Measurements from ENCODE around the gene ENPP6. TPM values are rescaled to one million over a fixed set of nuclear protein-coding genes. Genes with fewer than 3 reads are reported as not detected.

The ENPP6 gene
- total RNA-seq, 2 experiments from 2014 or later, result not detected

DNA sequence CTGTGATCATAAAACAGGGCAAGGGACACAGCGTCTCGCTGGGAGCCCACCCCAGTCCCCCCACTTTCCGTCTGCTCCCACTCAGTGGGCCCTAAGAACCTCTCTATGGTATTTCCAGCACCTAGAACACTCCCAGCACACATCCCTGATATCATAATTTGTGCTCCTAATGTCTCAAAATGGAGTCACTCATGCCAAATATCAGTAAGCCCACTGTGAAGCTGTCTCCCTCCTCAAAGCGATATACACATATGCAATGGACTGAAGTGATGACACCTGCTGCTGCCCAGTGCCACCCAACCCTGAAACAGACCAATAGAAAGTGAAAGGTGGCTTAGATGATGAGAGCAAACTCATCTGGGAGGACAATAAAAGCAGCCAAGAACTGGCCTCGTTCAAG lies 17.9 kb downstream of the ENPP6 start:
- Histone ChIP-seq H2AFZ (ENCODE audit: low read length) (no peak overlapping the region), H4K20me1 (ENCODE audit: insufficient read depth, low read length) (no peaks in the 10 kb centered on the region), H3K4me1 (ENCODE audit: insufficient read depth, low read length, poor library complexity, severe bottlenecking) (no peaks in the 10 kb centered on the region), H3K27ac (ENCODE audit: low read depth, low read length, poor library complexity, severe bottlenecking) (no peak overlapping the region), H3K9me3 (ENCODE audit: low read length) (no peaks in the 10 kb centered on the region), H3K36me3 (ENCODE audit: insufficient read depth, low read length) (no peaks in the 10 kb centered on the region), H3K4me2 (ENCODE audit: low read length) (no peak overlapping the region), H3K79me2 (ENCODE audit: insufficient read depth, low read depth, low read length) (no peaks in the 10 kb centered on the region), H3K9me2 (ENCODE audit: insufficient read depth, low read length) (no peaks in the 10 kb centered on the region), H3K4me3 (ENCODE audit: low read depth, low read length, poor library complexity, severe bottlenecking) (no peak overlapping the region)
- ChIA-PET CTCF (ENCODE audit: unreplicated experiment) (no interaction called here), POLR2A (no interaction called here)
- BruUV-seq (replicated peaks), result no TSS peak
- intact Hi-C loops (cut with micrococcal nuclease; ENCODE audit: unreplicated experiment), result no loop called here
- no peak for DNase-seq (ENCODE audit: low spot score)
- TF ChIP-seq CTCF (conservative IDR thresholded peaks at IDR 0.05; ENCODE audit: low read length) (no peak), EZH2phosphoT487 (IDR thresholded peaks at IDR 0.05; ENCODE audit: borderline replicate concordance, low read depth, low read length) (no peak)

GRCh38 chr4:184198190-184198589 lies 19.5 kb downstream of the ENPP6 start:
- Histone ChIP-seq H3K4me2 (ENCODE audit: low read length) (no peak overlapping the region), H3K36me3 (ENCODE audit: insufficient read depth, low read length) (no peaks in the 10 kb centered on the region), H3K4me3 (ENCODE audit: low read depth, low read length, poor library complexity, severe bottlenecking) (no peak overlapping the region), H3K9me2 (ENCODE audit: insufficient read depth, low read length) (no peaks in the 10 kb centered on the region), H3K27ac (ENCODE audit: low read depth, low read length, poor library complexity, severe bottlenecking) (no peak overlapping the region), H3K79me2 (ENCODE audit: insufficient read depth, low read depth, low read length) (no peaks in the 10 kb centered on the region), H4K20me1 (ENCODE audit: insufficient read depth, low read length) (no peaks in the 10 kb centered on the region), H3K9me3 (ENCODE audit: low read length) (no peaks in the 10 kb centered on the region), H2AFZ (ENCODE audit: low read length) (no peak overlapping the region), H3K4me1 (ENCODE audit: insufficient read depth, low read length, poor library complexity, severe bottlenecking) (no peaks in the 10 kb centered on the region)
- intact Hi-C loops (cut with micrococcal nuclease; ENCODE audit: unreplicated experiment), result no loop called here
- no peak for DNase-seq (ENCODE audit: low spot score)
- TF ChIP-seq CTCF (conservative IDR thresholded peaks at IDR 0.05; ENCODE audit: low read length) (no peak), EZH2phosphoT487 (IDR thresholded peaks at IDR 0.05; ENCODE audit: borderline replicate concordance, low read depth, low read length) (no peak)
- BruUV-seq (replicated peaks), result no TSS peak
- POLR2A ChIA-PET, result no interaction called here
- CTCF ChIA-PET (ENCODE audit: unreplicated experiment), result no interaction called here

DNA sequence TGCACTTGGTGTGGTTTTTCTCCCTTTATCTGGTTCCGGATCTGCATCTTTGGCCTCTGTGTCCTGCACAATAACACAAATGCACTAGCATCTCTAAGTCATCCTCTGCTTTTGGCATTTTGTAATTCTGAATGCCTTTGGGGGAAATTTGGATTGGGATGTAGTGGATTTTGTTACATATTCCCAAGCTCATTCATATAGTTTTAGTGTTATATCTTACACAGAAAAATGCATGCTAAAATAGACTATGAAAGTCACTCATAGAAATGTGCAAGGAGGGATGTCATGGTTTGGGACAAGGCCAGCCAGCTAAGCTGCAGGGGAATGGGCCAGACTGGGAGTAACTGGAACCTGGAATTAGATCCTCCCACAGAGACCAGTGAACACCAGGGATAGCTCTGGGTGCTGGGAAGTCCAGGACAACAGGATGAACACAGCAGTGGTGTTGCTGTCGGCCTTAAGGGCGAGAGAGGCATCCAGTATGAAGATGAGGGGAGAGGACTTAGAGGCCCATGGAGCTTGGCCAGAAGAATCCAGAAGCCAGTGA lies 20.1 kb downstream of the ENPP6 start:
- no TSS peak for BruUV-seq (replicated peaks)
- Histone ChIP-seq H3K4me1 (ENCODE audit: insufficient read depth, low read length, poor library complexity, severe bottlenecking) (no peaks in the 10 kb centered on the region), H3K4me2 (ENCODE audit: low read length) (no peak overlapping the region), H3K9me3 (ENCODE audit: low read length) (no peaks in the 10 kb centered on the region), H3K36me3 (ENCODE audit: insufficient read depth, low read length) (no peaks in the 10 kb centered on the region), H3K9me2 (ENCODE audit: insufficient read depth, low read length) (no peaks in the 10 kb centered on the region), H3K4me3 (ENCODE audit: low read depth, low read length, poor library complexity, severe bottlenecking) (no peak overlapping the region), H3K27ac (ENCODE audit: low read depth, low read length, poor library complexity, severe bottlenecking) (no peak overlapping the region), H3K79me2 (ENCODE audit: insufficient read depth, low read depth, low read length) (no peaks in the 10 kb centered on the region), H4K20me1 (ENCODE audit: insufficient read depth, low read length) (no peaks in the 10 kb centered on the region), H2AFZ (ENCODE audit: low read length) (no peak overlapping the region)
- CTCF ChIA-PET (ENCODE audit: unreplicated experiment), result no interaction called here
- DNase-seq (ENCODE audit: low spot score), result no peak
- POLR2A ChIA-PET, result no interaction called here
- intact Hi-C loops (cut with micrococcal nuclease; ENCODE audit: unreplicated experiment), result no loop called here
- TF ChIP-seq EZH2phosphoT487 (IDR thresholded peaks at IDR 0.05; ENCODE audit: borderline replicate concordance, low read depth, low read length), result no peak
- no peak for TF ChIP-seq CTCF (conservative IDR thresholded peaks at IDR 0.05; ENCODE audit: low read length)

All from OCI-LY7 (cell line).